ENCODE results near the gene MARK2.

DNA sequence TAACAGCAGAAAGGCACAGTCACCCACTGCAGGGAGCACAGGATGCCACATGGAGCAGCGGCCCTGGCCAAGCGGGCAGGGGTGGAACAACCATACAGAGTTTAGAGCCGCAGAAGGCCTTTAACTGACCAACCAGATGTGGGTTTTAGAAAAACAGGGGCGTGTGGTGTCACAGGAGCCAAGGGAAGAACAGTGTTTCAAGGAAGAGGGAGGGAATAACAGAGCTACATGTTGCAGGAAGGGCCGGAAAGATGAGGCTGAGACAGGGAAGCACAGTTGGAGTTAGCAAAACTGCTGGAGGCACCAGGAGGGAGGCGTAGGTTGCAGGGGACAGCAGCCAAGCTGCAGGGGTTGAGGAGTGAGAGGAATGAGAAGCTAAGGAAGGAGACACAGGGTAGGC, 92.1 kb downstream of the MARK2 start:
- TF ChIP-seq, protein P1, sequence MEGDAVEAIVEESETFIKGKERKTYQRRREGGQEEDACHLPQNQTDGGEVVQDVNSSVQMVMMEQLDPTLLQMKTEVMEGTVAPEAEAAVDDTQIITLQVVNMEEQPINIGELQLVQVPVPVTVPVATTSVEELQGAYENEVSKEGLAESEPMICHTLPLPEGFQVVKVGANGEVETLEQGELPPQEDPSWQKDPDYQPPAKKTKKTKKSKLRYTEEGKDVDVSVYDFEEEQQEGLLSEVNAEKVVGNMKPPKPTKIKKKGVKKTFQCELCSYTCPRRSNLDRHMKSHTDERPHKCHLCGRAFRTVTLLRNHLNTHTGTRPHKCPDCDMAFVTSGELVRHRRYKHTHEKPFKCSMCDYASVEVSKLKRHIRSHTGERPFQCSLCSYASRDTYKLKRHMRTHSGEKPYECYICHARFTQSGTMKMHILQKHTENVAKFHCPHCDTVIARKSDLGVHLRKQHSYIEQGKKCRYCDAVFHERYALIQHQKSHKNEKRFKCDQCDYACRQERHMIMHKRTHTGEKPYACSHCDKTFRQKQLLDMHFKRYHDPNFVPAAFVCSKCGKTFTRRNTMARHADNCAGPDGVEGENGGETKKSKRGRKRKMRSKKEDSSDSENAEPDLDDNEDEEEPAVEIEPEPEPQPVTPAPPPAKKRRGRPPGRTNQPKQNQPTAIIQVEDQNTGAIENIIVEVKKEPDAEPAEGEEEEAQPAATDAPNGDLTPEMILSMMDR (IDR thresholded peaks at IDR 0.05) = no peak
- no peak for TF ChIP-seq POLR2A (IDR thresholded peaks at IDR 0.05)

Measured in sigmoid colon (tissue), 3 donors.